Measurements from ENCODE around the gene EEF1A1.
"Not testable (repeated sequence)": the region's sequence is repeated elsewhere in the genome, so short reads cannot be mapped to it uniquely, and the experiment has no call there.

The EEF1A1 gene

DNA sequence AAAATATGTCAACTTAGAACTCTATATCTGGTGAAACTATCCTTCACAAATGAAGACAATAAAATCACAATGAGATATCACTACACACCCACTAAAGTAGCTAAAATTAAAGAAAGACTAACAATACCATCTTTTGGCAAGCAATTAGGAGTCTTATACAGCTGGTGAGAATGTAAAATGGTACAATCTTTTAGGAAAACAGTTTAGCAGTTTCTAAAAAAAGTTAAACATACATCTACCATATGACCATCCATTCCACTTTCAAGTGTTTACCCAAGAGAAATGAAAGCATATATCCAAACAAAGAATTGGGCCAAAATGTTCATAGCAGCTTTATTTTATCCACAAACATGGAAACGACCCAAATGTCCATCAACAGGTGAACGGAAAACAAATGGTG lies 13.8 kb upstream of the EEF1A1 start:
- no peak for DNase-seq

DNA sequence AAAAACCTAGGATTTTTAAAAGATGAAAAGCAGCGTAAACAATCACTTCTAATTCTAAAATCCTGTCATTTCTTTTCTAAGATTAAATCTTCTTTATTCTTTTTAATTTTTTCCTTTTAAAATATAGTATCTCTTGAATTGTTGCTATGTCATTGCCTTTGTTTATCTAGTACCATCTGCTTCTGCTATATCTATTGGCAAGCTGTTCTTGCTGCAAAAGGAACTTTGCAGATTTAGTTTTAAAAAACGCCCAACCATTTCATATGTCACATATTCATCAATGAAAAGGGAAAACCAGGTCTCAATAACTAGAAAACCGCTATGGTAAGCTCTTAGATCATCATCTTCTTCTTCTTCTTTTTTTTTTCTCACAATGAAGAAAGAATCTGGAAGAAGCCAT lies 11.5 kb upstream of the EEF1A1 start:
- DNase-seq, result no peak

DNA sequence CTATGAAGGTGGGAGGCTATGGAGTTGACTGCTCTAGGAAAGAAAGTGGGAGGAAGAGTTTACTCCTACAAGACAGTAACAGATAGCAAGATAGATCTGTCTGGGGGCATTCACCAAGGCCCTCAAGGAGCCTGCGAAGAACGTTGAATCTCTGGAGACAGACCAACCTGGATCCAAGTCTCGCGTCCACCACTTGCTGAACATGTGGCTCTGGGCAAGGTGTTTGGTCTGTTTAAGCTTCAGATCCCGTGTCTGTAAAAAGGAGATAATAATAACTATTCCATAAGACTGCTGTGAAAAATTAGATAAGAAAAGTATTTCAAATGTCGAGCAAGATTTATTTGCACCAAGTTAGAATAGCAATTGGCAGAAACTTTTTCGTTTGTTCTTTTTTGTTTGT lies 8.1 kb upstream of the EEF1A1 start:
- no peak for DNase-seq

DNA sequence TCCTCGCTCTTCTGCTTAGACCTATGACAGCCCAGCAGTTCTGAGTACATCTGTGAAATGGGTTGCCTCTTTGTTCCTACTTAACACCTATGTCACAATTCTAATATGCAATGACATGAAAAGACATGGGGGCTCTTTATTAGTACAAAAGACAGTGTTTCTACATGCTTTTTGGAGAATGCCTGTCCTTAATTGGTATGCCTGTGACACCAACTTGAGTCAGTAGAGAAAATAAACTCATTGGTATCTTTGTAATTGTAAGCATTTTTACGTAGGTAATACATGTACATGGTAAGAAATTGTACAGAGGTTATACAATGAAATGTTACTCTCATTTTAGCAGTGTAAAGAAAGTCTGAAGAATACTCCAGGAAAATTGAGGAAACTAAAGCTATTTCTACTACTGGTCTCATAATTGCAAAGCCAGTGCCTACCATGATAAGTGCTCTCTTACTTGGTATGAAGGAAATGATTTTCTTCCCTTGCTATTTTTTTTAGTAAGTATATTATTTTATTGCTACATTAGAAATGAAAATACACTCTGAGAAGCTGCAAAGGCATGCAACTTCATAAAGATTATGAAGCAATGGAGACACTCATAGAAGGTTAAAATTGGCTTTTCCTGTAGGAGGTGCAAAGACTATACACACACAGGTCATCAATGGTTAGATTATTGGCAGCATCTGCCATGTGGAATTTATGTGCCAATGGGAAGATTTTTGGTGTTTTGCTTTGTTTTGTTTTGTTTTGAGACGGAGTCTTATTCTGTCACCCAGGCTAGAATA lies 4.9 kb upstream of the EEF1A1 start:
- no peak for DNase-seq

DNA sequence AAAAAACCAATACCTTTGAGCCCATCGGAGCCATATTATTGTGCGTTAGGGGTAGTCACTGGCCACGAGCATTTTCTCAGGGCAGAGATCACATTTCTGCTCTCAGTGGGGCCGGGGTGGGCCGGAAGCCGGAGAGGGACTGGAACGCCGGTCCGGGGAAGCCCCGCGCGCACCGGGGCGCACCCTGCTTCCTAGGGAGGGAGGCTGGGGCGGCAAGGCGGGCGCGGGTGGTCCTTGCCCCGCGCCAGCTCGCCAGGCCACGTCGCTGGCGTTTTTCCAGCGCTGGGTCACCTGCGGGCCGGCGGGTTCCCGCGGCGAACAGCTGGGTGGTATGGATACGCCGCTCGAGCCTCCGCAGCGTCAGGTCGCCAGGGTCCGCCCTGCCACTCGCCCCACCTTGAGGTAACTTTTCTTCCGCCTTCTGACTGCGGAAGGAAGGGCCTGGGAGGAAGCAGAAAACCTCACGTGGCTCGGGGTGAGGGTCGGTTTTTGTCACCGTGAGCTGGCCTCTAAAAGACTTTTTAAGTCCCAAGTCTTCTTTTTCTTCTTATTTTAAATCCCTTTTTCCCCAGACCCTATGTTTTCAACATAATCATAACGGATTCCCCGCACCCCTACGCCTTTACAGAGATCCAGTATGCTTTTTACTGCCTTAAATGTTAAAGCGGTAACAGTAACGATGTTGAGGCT lies 2.7 kb upstream of the EEF1A1 start:
- peak; percentile 64 to 69 for DNase-seq

DNA sequence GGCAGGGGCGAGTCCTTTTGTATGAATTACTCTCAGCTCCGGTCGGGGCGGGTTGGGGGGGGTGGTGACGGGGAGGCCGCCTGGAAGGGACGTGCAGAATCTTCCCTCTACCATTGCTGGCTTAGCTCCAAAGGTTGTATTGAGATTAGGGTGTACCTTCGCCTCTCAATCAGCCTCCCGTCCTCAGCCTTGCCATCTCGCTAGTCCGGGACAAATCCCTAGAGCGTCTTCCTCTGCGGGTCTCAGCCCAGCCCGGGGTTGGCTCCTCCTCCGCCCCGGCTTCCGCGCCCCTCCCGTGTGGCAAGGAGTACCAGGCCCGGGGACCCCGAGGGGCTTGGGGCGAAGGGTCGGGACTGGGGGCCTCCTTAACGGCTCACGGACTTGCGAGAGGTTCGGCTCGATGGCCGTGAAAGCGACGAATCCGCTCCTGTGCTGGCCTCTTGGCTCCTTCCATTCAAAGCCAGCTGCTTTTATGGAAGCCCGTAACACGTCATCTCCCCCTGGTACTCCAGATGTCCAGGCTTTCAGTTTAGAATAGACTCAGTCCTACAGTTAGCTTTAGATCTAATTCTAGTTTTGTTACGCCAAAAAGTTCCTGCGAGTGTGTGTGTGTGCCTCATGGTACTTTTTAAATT lies 636 bp upstream of the EEF1A1 start:
- DNase-seq, result peak; percentile 60 to 65

- peak; percentile 75 to 78 for DNase-seq
Observed at GRCh38 chr6:73519926-73520687, 725 bp downstream of the EEF1A1 start.

DNA sequence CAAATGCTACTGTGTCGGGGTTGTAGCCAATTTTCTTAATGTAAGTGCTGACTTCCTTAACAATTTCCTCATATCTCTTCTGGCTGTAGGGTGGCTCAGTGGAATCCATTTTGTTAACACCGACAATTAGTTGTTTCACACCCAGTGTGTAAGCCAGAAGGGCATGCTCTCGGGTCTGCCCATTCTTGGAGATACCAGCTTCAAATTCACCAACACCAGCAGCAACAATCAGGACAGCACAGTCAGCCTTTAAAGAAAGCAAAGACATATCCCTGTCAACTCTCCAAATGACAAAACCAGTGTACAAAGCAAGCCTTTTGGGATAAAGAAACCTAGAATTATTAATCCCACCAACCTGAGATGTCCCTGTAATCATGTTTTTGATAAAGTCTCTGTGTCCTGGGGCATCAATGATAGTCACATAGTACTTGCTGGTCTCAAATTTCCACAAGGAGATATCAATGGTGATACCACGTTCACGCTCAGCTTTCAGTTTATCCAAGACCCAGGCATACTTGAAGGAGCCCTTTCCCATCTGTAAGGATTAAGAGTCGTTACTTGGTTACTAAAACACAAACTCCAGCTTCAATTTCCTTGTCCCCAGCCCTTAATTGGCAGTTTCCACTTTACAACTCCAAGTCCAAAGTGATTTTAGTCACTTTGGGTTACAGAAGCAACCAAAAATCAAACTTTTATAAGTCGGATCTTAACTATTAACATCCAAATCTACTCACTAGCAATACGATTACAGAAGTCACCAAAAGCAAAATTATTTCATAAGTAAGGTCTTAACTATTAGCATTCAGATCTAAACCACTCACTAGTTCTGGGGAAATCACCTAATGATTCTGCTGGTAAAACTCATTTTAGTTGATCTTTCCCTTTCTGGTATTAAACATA lies 1.6 kb downstream of the EEF1A1 start:
- DNase-seq, result not testable (repeated sequence)

- peak in 1 of 2 donors; percentile 19 for DNase-seq
Observed at GRCh38 chr6:73518100-73518981, 2.5 kb downstream of the EEF1A1 start.

DNA sequence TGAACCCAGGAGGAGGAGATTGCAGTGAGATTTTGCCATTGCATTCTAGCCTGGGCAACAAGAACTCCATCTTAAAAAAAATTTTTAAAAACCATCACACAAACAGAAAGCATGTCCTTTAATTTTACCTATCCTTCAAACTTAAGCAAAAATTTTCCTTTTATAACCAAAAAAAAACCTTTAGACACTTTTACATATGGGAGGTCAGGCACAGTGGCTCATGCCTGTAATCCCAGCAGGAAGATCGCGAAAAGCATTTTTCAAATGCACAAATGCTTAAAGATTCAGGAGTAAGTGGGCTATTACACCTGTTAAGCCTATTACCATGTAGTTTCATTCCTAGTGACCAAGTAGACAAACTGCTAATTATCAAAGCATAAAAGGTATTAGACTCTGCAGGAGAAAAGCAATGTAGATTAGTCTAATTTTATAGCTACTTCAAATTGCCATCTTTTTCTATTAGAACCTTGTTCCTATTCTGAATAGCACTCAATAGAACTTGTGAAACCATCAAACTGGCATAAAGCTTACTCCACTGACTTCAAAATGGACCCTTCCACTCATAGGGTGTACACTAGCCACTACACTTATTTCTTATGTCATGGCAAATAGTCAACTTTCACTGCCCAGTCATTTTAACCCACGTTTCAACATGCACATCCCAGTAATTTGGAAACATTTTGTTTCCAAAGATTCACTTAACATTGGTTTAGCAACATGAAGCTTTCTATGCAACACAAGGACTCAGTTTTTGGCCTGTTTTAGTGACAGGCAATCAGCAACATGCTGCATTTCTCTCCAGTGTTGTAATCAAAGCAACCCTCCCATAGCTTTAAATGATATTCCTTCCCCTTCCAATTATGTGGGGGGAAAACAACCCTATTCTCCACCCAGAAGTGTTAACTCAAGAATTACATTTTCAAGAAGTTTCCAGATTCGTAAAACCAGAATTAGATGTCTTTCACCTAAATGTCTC lies 4.0 kb downstream of the EEF1A1 start:
- DNase-seq, result no peak

DNA sequence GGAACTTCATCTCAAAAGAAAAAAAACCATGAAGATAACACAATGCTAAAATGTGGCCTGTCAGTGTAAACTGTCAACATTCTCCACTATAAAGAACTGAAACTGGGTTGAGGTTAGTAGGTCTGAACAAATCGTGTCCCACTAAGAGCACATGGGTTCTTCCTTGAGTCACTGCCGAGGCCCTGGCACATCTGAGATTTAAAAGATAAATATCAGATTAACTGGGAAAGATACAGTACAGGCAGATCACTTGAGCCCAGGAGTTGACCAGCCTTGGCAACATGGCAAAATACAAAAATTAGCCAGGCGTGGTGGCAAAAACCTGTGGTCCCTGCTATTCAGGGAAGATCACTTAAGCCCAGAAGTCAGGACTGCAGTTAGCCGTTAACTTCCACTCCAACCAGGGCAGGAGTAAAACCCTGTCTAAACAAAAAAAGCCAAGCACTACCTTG lies 5.6 kb downstream of the EEF1A1 start:
- peak in 1 of 2 donors; percentile 39 for DNase-seq

DNA sequence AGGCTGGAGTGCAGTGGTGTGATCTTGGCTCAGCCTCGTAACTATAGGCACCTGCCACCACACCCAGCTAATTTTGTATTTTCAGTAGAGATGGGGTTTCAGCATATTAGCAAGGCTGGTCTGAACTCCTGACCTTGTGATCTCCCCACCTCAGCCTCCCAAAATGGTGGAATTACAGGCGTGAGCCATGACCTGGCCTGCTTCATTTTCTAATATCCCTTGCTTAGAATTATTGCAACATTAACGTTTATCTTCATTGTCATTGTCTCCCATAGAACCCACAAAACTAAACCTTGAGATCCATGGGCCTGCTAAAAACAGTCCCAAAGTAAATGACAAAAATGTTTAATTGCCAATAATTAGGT lies 6.1 kb downstream of the EEF1A1 start:
- peak in 1 of 2 donors; percentile 37 for DNase-seq

DNA sequence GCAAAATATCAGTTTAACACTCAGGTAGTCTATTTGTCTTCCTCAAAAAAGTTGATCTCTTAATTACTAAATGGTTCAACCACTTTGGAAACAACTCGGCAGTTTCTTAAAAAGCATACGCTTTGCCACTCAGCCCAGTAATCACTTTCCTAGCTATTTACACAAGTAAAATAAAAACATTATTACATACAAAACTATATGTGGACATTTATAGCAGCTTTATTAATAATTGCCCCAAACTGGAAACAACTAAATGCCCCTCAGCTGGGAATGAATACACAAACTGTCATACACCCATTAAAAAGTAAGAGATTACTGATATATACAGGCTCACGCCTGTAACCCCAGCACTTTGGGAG lies 7.4 kb downstream of the EEF1A1 start:
- DNase-seq, result no peak

DNA sequence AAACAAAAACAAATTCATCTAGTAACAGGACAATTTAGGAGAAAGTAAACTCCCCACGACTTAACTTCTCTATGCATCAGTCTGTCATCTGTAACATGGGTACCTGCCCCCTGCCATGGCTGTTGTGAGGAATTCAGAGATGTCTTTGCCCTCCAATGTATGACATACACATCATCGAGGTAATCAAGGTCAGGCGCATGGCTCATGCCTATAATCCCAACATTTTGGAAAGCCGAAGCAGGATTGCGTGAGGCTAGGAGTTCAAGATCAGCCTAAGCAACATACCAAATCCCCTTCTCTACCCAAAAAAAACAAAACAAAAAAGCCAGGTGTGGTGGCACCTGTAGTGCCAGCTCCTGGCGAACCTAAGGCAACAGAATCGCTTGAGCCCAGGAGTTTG lies 9.0 kb downstream of the EEF1A1 start:
- no peak for DNase-seq

DNA sequence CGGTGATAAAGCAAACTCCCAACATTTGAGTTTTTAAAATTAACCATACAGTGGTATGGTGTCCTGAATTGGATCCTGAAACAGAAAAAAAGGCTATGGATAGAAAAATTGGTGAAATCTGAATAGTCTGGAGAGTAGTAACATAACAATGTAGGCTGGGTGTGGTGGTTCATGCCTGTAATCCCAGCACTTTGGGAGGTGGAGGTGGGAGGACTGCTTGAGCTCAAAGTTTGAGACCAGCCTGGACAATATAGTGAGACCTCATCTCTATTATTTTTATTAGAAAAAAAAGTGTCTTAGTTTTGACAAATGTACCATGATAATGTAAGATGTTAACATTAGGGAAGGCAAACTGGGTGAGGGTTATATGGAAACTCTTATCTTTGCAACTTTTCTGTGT lies 11.0 kb downstream of the EEF1A1 start:
- no peak for DNase-seq

- no peak for DNase-seq
Observed at GRCh38 chr6:73508776-73509175, 12.1 kb downstream of the EEF1A1 start.

DNA sequence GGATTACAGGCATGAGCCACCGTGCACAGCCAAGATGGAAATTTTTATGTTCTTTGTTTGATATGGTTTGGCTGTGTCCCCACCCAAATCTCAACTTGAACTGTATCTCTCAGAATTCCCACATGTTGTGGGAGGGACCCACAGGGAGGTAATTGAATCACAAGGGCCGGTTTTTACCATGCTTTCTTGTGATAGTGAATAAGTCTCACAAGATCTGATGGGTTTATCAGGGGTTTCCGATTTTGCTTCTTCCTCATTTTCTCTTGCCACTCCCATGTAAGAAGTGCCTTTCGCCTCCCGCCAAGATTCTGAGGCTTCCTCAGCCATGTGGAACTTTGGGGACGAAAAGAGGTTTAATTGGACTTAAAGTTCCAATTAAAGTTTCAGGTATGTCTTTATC lies 14.6 kb downstream of the EEF1A1 start:
- no peak for DNase-seq

DNA sequence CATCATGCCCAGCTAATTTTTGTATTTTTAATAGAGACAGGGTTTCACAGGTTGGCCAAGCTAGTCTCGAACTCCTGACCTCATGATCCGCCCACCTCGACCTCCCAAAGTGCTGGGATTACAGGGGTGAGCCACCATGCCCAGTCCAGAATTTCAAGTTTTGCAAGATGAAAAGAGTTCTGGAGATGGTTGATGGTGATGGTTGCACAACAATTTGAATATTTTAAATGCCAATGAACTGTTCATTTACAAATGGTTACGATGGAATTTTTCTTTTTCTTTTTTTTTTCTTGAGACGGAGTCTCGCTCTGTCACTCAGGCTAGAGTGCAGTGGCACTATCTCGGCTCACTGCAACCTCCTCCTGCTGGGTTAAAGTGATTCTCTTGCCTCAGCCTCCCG lies 15.1 kb downstream of the EEF1A1 start:
- not testable (repeated sequence) for DNase-seq

DNA sequence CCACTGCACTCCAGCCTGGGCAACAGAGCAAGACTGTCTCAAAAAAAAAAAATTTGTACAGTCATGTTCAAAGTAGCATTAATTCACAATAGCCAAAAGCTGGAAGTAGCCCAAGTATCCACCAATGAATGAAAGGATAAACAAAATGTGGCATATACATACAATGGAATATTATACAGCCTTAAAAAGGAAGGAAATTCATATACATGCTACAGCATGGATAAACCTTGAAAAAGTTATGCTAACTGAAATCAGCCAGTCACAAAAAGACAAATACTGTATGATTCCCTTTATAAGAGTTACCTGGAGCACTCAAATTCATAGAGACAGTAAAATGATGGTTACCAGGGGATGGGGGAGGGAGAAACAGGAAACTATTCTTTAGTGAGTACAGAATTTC lies 15.7 kb downstream of the EEF1A1 start:
- no peak for DNase-seq

GRCh38 chr6:73504160-73504559 lies 16.7 kb downstream of the EEF1A1 start:
- DNase-seq, result no peak
